ENCODE results near the gene CNBP.

Gene CNBP

DNA sequence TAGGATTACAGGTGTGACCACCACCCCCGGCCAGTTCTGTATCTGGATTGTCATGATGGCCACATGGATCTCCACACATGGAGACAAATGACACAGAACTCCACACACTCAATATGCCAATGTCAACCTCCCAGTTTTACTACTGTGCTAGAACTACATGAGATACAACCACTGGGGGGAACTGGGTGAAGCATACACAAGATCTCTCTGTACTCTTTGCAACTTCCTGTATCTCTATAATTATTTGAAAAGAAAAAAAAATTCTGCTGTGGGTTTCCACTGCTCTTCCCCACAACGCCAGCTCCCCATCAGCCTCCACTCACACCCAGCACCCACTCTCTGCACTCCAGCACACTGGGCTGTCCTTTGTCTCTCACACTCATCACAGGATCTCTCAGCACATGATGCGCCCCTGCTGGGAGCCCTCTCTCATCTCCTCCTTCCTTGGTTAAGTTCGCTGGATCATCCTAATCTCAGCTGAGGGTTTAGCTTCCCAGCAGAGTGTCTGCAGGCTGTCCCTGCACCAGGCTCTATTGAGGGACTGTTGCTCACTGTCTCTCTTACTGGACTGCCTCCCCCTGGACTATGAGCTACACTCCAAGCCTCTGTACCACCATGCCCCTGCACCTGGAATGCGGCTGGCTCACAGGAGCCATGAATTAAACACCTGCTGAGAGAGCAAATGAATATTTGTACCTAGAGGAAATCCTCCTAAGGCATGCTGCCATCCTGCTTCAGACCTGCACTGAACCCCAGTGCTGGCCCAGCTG lies 51.4 kb downstream of the CNBP start:
- no peak for DNase-seq (ENCODE audit: low read depth in 4 of 4, low spot score in 1 of 4)

DNA sequence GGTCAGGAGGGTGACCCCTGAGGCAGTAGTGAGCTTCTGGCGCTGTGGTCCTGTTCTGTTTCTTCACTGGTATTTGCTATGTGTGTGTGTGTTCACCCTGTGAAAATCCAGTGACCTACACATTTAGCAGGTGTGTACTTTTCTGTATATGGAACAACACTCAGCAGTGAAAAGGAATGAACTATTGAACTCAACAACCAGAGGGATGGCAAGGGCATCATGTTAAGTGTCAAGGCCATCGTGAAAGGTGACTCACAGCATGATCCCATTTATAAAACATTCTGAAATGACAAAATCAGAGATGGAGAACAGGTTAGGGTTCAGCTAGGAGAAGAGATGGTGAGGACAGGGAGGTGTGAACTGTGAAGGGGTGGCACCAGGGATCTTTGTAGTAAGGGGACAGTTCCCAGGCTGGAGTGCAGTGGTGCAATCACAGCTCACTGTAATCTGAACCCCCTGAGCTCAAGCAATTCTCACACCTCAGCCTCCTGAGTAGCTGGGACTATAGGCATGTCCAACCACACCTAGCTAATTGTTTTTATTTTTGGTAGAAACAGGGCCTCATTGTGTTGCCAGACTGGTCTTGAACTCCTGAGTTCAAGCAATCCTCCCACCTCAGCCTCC lies 52.1 kb downstream of the CNBP start:
- DNase-seq (ENCODE audit: low read depth in 4 of 4, low spot score in 1 of 4) = no peak

DNA sequence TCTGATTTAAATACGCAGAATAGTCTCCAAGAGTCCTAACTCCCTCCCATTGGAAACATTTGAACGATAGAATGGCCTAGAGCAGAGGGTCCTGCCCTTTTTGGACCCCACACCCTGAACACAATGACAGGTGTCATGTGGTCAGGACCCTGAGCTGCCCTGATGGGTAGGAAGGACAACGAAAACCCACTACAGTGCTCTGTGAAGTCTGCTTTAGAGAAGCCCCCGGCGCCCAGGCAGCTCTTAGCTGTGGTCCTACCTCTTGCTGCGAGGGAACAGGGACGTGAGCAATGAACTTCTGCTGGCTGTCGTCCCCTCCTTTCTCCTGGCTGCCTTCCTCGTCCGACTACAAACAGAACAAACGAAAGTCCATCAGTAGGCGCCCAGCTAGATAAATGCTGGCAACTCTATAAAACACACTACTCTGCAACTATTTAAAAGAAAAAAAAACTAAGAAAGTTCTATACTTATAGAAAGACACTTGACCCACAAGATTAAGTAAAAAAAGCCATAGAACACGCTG lies 53.3 kb downstream of the CNBP start:
- DNase-seq (ENCODE audit: low read depth in 4 of 4, low spot score in 1 of 4) = no peak

DNA sequence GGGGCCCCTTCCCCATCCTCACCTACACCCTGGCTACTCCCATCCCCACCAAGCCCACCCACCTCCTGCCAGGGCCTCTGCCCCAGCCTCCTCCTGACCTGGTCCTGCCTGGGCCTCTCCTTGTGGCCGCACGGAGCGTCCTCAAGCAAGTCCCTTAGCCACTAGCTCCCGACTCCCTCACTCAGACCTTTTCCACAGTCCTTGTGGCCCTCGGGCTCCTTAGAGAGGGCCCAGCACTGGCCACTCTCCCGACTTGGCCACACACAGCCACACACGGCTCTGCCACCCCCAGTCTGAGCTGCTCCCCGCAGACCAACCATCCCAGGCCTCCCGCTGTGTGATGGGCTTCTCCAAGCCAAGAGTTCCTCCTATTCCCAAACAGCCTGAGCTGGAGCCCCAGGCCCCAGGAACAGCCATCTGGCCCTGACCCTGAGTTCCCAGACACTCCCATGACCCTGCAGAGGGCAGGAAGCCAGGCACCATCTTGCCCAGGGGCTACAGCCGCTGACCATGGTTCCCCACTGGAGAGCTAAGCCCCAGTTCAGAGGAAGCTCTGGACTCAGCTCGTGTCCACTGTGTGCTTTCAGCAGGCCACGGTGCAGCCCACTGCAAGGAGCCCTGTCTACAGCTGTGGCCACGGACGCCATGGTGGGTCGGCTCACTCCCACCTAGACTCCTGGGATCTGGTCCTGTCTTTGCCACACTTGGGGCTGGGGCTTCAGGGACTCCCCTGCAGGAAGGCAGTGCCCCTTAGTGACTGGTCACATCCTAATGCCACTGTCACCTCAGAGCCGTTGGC lies 55.1 kb downstream of the CNBP start:
- DNase-seq (ENCODE audit: low read depth in 4 of 4, low spot score in 1 of 4) = no peak

DNA sequence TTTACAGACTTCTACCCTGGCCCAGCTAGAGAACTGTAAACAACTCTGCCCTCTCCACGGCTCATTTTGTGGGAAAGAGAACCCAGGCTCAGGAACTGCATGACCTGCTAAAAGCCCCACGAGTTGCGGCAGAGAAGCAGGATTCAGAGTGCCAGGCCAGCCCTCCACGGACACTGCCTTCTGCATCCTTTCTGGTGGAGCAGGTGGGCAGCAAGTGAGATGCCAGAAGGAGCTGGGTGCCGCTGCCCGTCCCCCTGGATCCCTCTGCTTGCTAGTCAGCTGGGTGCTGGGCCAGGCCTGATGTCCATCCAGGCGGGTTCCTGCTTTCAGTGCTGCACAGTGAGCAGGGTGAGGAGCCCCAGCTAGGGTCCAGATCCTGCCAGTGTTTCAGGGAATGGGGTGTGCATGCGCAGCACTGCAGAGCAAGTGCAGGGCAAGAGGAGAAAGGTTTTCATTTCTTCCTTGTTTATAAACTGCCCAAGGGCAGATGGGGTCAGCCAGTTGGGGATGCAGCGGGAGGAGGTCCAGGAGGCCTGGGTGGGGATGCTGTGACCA lies 56.9 kb downstream of the CNBP start:
- no peak for DNase-seq (ENCODE audit: low read depth in 4 of 4, low spot score in 1 of 4)

DNA sequence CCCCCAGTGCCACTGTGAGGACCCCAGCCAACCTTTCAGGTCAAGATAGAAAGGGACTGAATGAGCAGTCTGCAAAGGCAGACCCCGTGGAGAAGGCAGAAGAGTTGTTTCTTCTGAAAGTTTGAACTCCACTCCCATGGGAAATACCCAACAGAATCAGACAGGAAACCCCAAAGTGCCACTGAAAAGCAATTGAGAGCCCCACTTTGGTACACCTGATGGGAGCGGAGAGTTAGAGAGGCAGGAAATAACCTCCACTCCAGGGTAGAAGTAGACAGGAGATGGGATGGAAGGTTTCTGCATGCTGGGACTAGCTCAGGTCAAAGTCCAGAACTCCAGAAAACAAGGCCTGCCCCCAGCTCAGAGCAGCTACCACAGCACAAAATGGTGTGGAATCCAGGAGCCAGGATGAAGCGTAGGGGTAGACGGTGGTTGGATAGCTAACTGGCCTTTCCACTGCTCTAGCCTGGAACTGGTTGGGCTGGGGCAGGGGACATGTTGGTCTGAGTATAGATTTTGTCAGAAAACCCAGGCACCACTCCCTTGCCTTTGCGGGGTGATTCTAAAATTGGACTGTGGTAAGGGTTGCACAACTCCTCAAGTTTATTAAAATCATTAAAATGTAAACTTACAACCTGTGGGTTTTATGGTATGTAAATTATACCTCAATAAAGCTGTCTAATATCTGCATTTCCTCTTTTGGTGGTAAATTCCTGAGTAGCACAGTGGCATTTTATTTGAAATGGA lies 60.2 kb downstream of the CNBP start:
- DNase-seq (ENCODE audit: low read depth in 4 of 4, low spot score in 1 of 4) = no peak

DNA sequence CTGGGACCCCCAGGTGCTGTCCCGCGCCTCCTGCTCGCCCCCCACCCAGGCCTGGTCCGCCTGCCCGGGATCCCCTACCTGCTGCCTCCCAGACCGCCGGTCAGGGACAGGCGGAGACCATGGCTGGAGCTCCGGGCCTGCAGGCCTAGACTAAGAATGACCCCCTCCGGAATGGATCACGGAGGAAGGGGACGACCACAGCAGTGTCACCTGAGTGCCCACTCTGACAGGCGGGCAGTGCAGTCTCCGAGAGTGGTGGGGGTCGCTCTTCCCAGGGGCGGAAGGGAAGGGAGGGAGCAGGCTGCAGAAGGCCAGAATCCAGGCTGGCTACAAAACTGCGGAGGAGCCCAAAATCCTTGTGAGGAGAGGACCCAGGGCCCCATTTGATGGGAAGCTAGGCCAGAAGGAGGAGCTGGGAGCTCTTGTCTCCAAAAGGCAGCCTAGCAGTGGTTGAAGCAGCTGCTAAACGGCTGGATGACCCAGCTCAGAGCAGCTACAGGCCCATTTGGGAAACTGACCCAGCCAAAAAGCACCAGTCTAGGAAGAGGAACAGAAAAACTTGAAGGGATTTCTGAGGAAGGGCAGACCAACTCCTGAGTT lies 61.2 kb downstream of the CNBP start:
- DNase-seq (ENCODE audit: low read depth in 4 of 4, low spot score in 1 of 4) = no peak

DNA sequence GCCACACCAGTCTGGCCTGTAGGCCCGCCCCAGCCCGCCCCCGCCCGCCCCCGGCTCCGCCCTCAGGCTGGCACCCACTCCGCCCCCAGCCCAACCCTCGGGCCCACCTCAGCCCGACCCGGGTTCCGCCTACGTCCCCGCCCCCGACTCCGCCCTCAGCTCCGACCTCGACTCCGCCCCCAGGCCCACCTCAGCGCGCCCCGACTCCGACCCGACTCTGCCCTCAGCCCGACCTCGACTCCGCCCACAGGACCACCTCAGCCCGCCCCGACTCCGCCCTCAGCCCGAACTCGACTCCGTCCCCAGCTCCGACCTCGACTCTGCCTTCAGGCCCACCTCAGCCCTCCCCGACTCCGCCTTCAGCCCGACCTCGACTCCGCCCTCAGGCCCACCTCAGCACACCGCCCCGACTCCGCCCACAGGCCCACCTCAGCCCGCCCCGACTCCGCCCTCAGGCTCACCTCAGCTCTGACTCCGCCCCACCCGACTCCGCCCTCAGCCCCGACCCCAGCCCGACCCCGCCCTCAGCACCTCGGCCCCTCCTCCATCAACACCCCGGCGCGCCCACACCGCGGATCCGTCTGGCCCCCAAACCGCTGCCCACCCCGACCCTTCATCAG lies 61.8 kb downstream of the CNBP start, which contains the start of gene RAB43:
RAB43 (minus strand) TSS at position 13 of the 620 bp plus-strand sequence. CDS start 315 bp downstream, outside the sequence.
- peak; percentile 48 to 76 (median 64) for DNase-seq (ENCODE audit: low read depth in 4 of 4, low spot score in 1 of 4)

DNA sequence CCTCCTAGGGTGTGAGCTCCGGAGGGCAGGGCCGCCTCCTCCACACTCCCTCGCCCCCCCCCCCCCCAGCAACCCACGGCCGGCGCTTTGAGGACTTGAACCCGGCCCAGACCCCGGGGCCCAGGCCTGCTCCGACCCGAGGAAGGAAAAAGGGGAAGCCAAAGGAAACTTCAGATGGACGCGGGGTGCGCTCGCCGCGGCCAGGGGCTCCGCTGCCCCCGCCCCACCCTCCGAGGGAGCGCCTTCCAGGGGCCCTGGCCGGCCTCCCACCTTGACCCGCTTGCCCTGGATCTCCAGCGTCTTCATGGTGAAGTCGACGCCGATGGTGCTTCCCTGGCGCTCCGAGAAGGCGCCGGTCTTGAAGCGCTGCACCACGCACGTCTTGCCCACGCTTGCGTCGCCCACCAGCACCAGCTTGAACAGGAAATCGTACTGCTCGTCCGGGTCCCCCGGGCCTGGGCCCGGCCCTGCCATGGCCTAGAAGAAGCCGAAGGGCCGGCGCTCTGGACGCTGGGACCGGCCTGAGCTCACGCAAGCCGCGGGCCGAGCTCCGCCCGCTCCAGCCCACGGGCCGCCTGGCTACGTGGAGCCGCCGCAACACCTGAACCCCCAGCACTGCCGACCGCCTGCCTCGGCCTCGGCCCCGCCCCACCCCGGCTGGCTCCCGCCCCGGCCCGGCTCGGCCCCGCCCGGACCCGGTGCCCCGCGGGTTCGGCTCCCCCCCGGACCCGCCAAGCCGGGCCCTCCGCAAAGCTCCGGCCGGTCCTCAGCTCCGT lies 62.5 kb downstream of the CNBP start:
- DNase-seq (ENCODE audit: low read depth in 4 of 4, low spot score in 1 of 4) = peak in 1 of 4 experiments; percentile 22

DNA sequence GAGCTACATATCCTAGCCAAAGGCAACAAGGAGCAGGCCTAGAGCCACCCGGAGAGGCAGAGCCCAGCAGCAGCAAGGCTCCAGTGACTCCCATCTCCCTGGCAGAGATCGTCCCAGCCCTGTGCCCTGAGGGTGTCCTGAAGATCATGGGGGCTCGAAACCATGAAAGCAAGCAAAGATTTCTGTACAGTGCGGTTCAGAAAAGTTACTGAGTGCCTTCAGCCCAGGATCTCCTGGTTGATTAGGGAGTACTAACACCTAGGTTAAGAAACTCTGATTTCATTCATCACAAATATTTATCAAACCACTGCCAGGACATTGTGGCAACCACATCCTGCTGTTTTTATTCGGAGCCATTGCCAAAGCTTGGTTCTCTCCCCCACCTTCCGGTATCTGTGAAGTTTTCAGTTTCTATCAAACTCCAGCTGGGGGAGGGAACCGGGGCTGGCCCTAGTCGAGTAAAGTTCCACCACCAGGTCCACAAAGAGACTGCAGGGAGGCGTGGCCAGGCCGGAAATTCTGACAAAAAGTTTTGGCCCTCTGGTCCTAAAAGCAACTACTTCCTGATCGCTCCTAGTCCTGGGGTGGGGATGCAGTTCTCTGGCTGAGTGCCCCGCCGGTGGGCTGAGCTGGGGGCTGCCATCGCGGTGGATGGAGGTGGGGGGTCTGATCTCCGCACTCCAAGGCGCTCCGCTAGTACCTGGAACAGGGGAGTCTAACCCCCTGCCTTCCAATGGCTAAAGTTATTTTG lies 63.3 kb downstream of the CNBP start:
- peak; percentile 54 to 89 (median 72) for DNase-seq (ENCODE audit: low read depth in 4 of 4, low spot score in 1 of 4)

DNA sequence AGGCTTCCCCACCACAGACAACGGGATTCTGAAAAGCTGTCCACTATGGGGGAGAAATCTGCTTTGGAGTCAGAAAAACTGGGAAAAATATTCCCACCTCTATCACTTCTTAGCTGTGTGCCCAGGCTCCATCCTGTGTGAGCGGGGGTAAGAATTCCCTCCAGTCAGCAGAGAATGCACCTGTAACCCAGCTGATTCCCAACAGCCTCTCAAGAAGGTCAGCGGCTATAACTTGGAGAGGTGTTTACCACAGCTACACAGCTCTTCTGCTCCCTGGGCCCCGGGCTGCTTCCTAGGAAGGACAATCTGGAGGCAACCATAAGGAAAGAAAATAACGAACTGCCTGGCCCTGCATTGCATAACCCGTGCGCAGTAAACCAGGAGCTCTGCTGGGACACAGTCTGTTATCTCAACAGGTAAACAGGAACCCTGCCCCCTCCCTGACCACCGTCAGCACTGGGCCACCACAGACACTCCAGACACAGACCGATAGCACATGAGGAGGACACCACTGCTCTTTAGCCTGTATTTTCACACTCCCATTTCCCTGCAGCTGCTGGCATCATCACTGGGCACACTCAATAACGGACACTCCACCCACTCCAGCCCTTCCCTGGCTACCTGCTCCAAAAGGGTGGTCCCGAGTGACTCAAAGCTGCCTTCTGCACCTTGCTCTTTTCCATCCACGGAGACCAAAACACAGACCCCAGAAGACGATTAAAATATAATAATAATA lies 64.2 kb downstream of the CNBP start:
- DNase-seq (ENCODE audit: low read depth in 4 of 4, low spot score in 1 of 4) = no peak

DNA sequence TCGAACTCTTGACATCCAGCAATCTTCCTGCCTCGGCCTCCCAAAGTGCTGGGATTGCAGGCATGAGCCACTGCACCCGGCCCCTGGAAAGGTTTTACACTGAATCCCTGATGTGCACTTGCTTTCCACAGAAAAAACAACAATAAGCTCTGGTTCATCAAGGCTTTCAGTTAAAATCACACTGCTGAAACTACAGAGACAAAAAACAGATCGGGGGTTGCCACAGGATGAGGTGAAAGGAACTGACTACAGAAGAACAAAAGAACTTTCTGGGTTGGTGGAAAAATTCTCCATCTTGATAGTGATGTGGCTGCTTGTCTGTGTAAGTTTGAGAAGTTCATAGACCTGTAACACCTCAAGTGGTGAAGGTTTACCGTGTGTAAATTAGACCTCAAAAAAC lies 65.0 kb downstream of the CNBP start:
- no peak for DNase-seq (ENCODE audit: low read depth in 4 of 4, low spot score in 1 of 4)
